ENCODE data around the gene SERPINE3.

- TF ChIP-seq EP300 (IDR thresholded peaks at IDR 0.05) (no peak), POLR2A (IDR thresholded peaks at IDR 0.05) (no peak), CTCF (IDR thresholded peaks at IDR 0.05) (no peak), POLR2AphosphoS5 (IDR thresholded peaks at IDR 0.05) (no peak)
Measured at GRCh38 chr13:51332566-51333361, 6.7 kb upstream of the SERPINE3 start.
